GM12878 (cell line): ENCODE measurements around the gene EIF6. TPM values are rescaled to one million over a fixed set of nuclear protein-coding genes. Genes with fewer than 3 reads are reported as not detected.

Experiments used
- ATAC-seq: fragments of 200-7000 bp; cut with Tn5 transposase; 3 replicates; pipeline ENCODE4 v1.9.1; 2020; ENCODE audit warnings: mild to moderate bottlenecking, moderate library complexity
- BruUV-seq: library from RNA; stranded (reverse); fragments of 400-500 nt; replicated peaks from 2 replicates; lab custom pipeline; 2021; lab: Mats Ljungman, UMichigan
- CTCF ChIA-PET: fragments of 300-600 bp; sonication (Branson Sonifier 250); formaldehyde crosslinking; extraction: SDS; loops from one replicate; lab custom pipeline; 2021; ENCODE audit warnings: inconsistent platforms; lab: Yijun Ruan, JAX
- POLR2A ChIA-PET: fragments of 350-600 bp; formaldehyde crosslinking; extraction: SDS; loops from one replicate; lab custom pipeline; 2021; ENCODE audit warnings: inconsistent platforms; lab: Charles Lee
- RAD21 ChIA-PET: fragments of 300-600 bp; sonication (Branson Sonifier 250); formaldehyde crosslinking; loops from one replicate; lab custom pipeline; 2023; ENCODE audit warnings: antibody characterized with exemption; ENCODE audit not compliant: unreplicated experiment; lab: Charles Lee
- SMC1A ChIA-PET: fragments of 300-600 bp; sonication (Branson Sonifier 250); formaldehyde crosslinking; loops from one replicate; lab custom pipeline; 2023; ENCODE audit not compliant: unreplicated experiment, uncharacterized antibody; lab: Charles Lee
- DNase-seq: peaks from one replicate; pipeline ENCODE4 v3.0.0-alpha.2; 2011; ENCODE audit warnings: low read depth, low spot score
- FAIRE-seq: peaks from 3 replicates; lab custom pipeline; 2011; peaks lifted over from hg19 to GRCh38; lab: Jason Lieb, UNC
- H2AFZ ChIP-seq: 2 replicates; pipeline ENCODE4 v1.6.0; 2011; ENCODE audit warnings: low read depth, low read length, control low read depth; ENCODE audit not compliant: control insufficient read depth
- H3K27ac ChIP-seq: 2 replicates; pipeline ENCODE4 v1.5.1; 2011; ENCODE audit warnings: control low read depth; ENCODE audit not compliant: control insufficient read depth, insufficient read depth
- H3K27me3 ChIP-seq, 2 experiments: replicated peaks in 1 of 2; 2 replicates each; pipeline versions ENCODE4 v1.6.0 to v1.6.1; 2011; ENCODE audit warnings: low read length in 1 of 2; ENCODE audit not compliant: control insufficient read depth in 2 of 2, insufficient read depth in 2 of 2
- H3K36me3 ChIP-seq, 2 experiments: 2 replicates each; pipeline ENCODE4 v1.5.1; 2011; ENCODE audit warnings: low read length in 1 of 2; ENCODE audit not compliant: control insufficient read depth in 2 of 2, insufficient read depth in 2 of 2
- H3K4me1 ChIP-seq: 2 replicates; pipeline ENCODE4 v1.6.1; 2011; ENCODE audit warnings: mild to moderate bottlenecking, low read length, moderate library complexity, mixed read lengths; ENCODE audit not compliant: control insufficient read depth, insufficient read depth
- H3K4me2 ChIP-seq: 2 replicates; pipeline ENCODE4 v1.6.0; 2011; ENCODE audit warnings: control low read depth; ENCODE audit not compliant: control insufficient read depth, insufficient read depth
- H3K4me3 ChIP-seq: fragments of 200-600 bp; sonication (generic); 2 replicates; pipeline ENCODE4 v1.5.1; 2016
- H3K79me2 ChIP-seq: 2 replicates; pipeline ENCODE4 v1.6.0; 2011; ENCODE audit warnings: low read length; ENCODE audit not compliant: control insufficient read depth, insufficient read depth
- H3K9ac ChIP-seq: 2 replicates; pipeline ENCODE4 v1.8.0; 2011; ENCODE audit warnings: low read length, control low read depth, mixed read lengths; ENCODE audit not compliant: control insufficient read depth, insufficient read depth
- H3K9me3 ChIP-seq: replicated peaks from 3 replicates; pipeline ENCODE4 v1.5.1; 2011; ENCODE audit warnings: mild to moderate bottlenecking, low read length; ENCODE audit not compliant: control insufficient read depth, insufficient read depth
- H4K20me1 ChIP-seq: 2 replicates; pipeline ENCODE4 v1.6.0; 2011; ENCODE audit not compliant: control insufficient read depth, insufficient read depth
- ATF3 ChIP-seq: IDR thresholded peaks from 2 replicates; pipeline ENCODE4 v1.6.1; 2011; ENCODE audit warnings: low read depth, mild to moderate bottlenecking, low read length, moderate library complexity, borderline replicate concordance; ENCODE audit errors: extremely low read depth
- IRF5 ChIP-seq: fragments of 450-650 bp; IDR thresholded peaks from 2 replicates; pipeline ENCODE4 v1.6.1; 2017; ENCODE audit warnings: borderline replicate concordance
- NFYA ChIP-seq: IDR thresholded peaks from 2 replicates; pipeline ENCODE4 v1.6.1; 2011; ENCODE audit warnings: low read depth, mild to moderate bottlenecking, low read length, improper control_type of control experiment, borderline replicate concordance
- RAD21 ChIP-seq: IDR thresholded peaks from 2 replicates; pipeline ENCODE4 v1.6.1; 2011; ENCODE audit warnings: mild to moderate bottlenecking, low read depth, low read length, moderate library complexity; ENCODE audit not compliant: insufficient read depth
- SUPT20H ChIP-seq: IDR thresholded peaks from 2 replicates; pipeline ENCODE4 v1.6.1; 2011; ENCODE audit warnings: low read depth, mild to moderate bottlenecking, low read length, moderate library complexity, borderline replicate concordance; ENCODE audit not compliant: control insufficient read depth
- WGBS: methylation state at CpG from one replicate; pipeline ENCODE4 v1.1.6; 2016; ENCODE audit warnings: low lambda C conversion rate; ENCODE audit not compliant: insufficient replicate concordance, insufficient coverage; ENCODE audit errors: missing lambda C conversion rate; 5-methylcytosine and 5-hydroxymethylcytosine counted together
- in situ Hi-C: fragments of 300-500 bp; cut with MboI; formaldehyde crosslinking; loops from 9 replicates; pipeline ENCODE4 v1.14.3; 2018; ENCODE audit warnings: mixed read lengths
- intact Hi-C: fragments of 100-400 bp; cut with micrococcal nuclease; formaldehyde crosslinking; loops from one replicate; pipeline ENCODE4 v1.14.2; 2022; ENCODE audit not compliant: unreplicated experiment
- polyA plus RNA-seq, 11 experiments: library from polyadenylated mRNA; depleted of rRNA in 4 of 11; unstranded in 6 of 11; stranded (reverse) in 5 of 11; fragments of >200 nt; fragmentation: Nextera tagmentation in 4 of 11; fragmentation: Illumina TruSeq in 1 of 11; extraction: Ambion mirVana in 4 of 11; extraction: Trizol in 1 of 11; gene quantifications; 1 replicate in 1 of 11; 2 replicates in 10 of 11; pipeline versions ENCODE4 v1.2.1 to v1.2.3, GENCODE V29; 2011 to 2016; ENCODE audit warnings: inconsistent platforms in 2 of 11, missing spikeins in 2 of 11, low read depth in 1 of 11
- total RNA-seq, 4 experiments: library from RNA; depleted of rRNA in 3 of 4; stranded (reverse); fragments of >200 nt in 3 of 4; fragmentation: Illumina TruSeq in 1 of 4; extraction: Trizol in 1 of 4; gene quantifications; 2 replicates each; pipeline versions ENCODE4 v1.2.1 to v1.2.3, GENCODE V29; 2013 to 2021

EIF6 gene
- total and polyA plus RNA-seq, 10 of the 15 experiments (the other 5 are each of a cell fraction or from before 2014, with no cell fraction given), result 127 to 607 (median 197) TPM

- WGBS, result 25% methylated on average over 1 of the region's 1 CpG
- Histone ChIP-seq H3K79me2 (no peaks in the 10 kb centered on the region), H4K20me1 (no peaks in the 10 kb centered on the region), H3K4me2 (no peak overlapping the region), H3K27ac (no peak overlapping the region), H3K27me3 (no peaks in the 10 kb centered on the region), H3K36me3 (no peaks in the 10 kb centered on the region; a peak in 1 of 4 replicates), H3K9me3 (no peaks in the 10 kb centered on the region), H3K4me1 (no peaks in the 10 kb centered on the region), H3K4me3 (no peak overlapping the region), H3K9ac (no peak overlapping the region), H2AFZ (no peak overlapping the region)
- ChIA-PET RAD21 (no interaction called here), SMC1A (interaction anchor here (0.6 to 1.2 kb wide), 2 partner anchors 13 to 118 kb away, joined by 3 to 4 read pairs; no protein-coding TSS in a partner anchor), POLR2A (no interaction called here), CTCF (interaction anchor here (0.9 to 1.1 kb wide), 2 partner anchors 118 to 120 kb away, joined by 3 to 4 read pairs; partner anchors contain the start of gene EDEM2)
- no peak for DNase-seq
- intact Hi-C loops, result loop anchor here (5.0 kb wide), 1 partner anchor 167 kb away; no protein-coding TSS in a partner anchor
- no peak for FAIRE-seq
- no peak for ATAC-seq
- TF ChIP-seq SUPT20H (no peak), RAD21 (0 out of 2 replicates have a peak, but pooled peaks have one; percentile 12), NFYA (no peak), IRF5 (no peak), ATF3 (no peak)
- in situ Hi-C loops, result loop anchor here (5.0 to 25.0 kb wide), 2 partner anchors 117 to 427 kb away; partner anchors contain the start of genes EDEM2 and NCOA6
- no TSS peak for BruUV-seq
Observed at GRCh38 chr20:35264755-35265154, 19.8 kb downstream of the EIF6 start.
